Stimulated activated naive CD4-positive, alpha-beta T cell treated with Interleukin-2 at 50 U/mL for 16 hours (primary cell): ENCODE data around the gene SPON2.
A peak's percentile ranks its signal among the peaks of the same experiment; 100 is the strongest.

Experiments
- DNase-seq: peaks from one replicate; lab custom pipeline; 2025; lab: John Stamatoyannopoulos, UW

SPON2 gene

DNA sequence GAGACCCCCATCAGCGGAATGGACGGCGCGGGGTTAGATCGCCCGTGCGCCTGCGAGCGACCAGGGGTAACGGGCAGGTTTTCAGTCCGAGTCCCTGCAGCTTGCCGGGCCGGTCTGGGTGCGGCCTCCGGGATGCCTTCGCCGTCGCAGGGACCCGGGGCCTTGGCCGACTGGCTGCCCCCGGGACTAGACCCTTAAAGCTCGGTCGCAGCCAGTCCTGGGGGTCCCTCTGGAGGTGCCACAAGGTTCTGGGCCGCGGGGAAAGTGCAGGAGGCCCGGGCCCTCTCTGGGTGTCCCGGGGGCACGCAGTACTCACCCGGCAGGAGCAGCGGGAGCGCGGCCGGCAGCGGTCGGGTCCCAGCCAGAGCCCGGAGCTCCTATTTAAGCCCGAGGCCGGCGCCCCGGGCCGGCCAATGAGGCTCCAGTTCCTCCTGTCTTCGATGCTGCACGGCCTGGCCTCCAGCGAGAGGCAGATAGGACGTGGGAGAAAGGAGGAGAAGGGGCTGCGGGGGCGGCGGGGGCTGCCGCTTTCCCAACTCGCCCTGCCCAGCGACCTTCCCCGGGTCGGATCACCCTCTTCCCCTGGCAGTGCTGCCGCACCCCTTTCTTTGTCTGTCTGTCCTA, at the start of gene SPON2:
Gene SPON2, minus strand, starts transcription at position 356 of the 624 bp plus-strand sequence.
- no peak for DNase-seq

GRCh38 chr4:1221155-1221870, 48.9 kb upstream of the SPON2 start:
- DNase-seq, result no peak

GRCh38 chr4:1220566-1220965, 48.2 kb upstream of the SPON2 start:
- no peak for DNase-seq

GRCh38 chr4:1219566-1219950, 47.2 kb upstream of the SPON2 start:
- DNase-seq, result no peak

DNA sequence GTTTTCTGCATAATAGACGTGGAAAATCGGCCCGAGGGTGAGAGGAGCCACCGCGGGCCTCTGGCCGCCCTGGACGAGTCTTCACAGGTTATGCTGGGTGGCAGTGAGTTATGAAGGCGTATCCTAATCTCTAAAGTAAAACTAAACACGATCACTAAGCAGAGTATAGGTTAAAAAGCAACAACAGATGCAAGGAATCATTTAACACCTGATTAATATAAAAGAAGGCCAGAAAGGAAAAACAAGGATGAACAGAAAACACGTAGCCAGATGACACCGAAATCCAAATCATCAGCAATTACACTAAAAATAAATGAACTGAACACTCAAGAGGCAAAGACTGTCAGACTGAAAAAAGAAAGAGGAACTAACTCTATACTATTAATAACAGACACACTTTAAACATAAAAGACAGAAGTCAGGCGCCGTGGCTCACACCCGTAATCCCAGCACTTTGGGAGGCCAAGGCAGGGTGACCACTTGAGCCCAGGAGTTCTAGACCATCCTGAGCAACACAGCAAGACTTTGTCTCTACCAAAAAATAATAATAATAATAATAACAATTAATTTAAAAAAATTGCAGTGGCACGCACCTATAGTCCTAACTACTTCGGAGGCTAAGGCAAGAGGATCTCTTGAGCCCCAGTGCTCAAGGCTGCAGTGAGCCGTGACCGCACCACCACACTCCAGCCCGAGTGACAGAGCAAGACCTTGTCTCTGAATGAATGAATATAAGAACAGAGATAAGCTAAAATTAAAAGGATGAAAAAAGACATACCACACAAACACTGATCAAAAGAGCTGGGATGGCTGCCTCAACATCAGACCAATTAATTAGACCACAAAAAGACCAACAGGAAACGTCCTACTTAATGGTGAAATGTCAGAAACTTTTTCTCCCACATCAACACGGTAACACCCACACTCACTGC, 46.5 kb upstream of the SPON2 start:
- no peak for DNase-seq

GRCh38 chr4:1217366-1217765, 45.0 kb upstream of the SPON2 start:
- DNase-seq, result no peak

DNA sequence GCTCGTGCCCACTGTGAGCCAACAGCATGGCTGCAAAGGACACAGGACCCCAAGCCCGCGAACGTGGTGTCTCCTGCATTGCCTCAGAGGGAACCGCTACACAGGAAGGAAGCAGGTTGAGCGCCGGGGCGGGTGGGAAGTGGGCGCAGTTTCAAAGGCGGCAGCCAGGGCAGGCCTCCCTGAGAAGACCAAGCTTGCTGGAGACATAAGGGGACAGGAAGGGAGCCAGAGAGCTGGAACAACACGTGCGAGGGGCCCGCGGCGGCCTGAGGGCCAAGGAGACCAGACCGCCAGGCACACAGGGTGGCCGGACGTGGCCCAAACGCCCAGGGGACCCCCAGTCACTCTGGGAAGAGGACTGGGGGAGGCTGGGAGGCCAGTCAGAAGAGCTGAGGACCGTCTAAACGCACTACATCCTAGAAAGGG, 44.5 kb upstream of the SPON2 start:
- DNase-seq, result peak; percentile 43

GRCh38 chr4:1216076-1216614, 43.8 kb upstream of the SPON2 start:
- no peak for DNase-seq

DNA sequence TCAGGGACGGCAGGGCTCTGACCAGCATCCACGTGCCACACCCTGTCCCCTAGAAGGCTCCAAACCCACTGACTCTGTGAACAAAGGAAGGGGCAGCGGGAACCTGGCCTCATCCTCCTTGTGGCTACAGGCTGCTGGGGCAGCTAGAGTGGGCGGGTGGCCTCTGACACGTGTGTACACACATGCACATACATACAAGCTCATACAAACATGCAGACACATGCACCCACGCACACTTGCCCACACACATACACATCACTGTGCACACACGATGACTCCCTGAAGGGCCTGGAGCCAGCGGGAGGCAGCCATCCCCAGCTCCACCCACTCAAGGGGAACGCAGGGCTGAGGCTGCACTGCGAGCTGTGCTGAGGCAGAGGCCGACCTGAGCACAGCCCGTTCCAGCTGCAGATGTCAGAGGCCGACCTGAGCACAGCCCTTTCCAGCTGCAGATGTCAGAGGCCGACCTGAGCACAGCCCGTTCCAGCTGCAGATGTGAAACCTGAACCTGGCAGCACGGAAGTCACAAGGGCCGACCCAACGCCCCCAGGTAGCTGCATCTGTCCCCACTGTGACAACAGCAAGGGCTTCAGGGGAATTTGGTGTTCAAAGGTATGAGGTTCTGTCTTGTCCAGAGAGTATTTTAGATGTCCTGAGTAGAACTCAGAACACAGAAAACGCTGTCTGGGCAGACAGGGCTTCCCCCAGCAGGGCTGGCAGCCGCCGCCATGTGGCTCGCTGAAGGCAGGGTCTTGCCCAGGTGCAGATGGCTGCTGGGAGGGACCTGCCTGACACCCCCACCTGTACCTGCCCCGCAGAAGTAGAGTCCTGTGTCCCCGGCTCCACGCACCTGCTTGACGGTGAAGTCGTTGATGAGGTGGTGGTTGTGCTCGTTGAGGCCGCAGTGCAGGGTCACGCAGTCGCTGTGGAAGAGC, 43.0 kb upstream of the SPON2 start:
- no peak for DNase-seq

DNA sequence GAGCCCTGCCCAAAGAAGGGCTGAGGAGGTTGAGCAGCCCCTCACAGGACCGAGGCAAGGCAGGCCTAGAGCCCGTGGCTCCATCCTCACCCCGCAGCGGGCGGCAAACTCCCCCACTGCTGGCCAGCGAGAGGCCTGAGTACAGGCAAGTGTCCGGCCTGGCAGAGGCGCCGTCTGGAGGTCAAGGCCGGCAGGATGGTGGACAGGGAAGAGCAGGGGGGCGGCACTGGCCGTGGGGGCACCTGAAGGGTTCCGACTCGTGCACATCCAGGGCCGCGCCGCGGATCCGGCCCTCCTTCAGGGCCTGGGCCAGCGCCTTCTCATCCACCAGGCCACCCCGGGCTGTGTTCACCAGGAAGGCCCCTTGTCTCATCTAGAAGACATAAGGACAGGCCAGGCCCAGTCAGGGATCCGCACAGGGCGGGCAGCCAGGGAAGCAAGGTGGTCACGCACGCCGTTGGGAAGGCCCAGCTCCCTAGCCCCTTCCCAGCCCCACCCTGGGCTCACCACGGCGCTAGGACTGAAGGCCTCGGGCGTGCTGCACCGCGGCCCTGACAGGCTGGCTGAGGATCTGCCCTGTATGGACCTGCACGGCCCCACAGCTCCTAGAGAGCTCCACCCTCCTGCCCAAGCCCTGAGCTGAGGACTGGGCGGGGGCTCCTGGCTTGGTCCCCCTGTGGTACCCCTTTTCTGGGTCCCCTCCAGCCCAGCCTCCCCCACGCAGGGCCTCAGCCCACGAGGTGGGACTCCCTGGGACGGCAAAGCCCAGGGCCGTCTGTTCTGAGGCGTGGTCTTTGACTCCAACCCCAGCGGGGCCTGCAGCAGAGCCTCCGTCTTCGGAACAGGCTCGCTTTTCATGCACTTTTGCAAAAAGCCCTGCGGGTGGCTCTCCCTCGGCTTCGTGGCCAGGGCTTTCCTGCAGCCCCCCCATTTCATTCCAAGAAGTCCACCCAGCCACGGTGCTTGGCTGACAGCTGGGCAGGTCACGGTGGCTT, 42.0 kb upstream of the SPON2 start:
- no peak for DNase-seq

DNA sequence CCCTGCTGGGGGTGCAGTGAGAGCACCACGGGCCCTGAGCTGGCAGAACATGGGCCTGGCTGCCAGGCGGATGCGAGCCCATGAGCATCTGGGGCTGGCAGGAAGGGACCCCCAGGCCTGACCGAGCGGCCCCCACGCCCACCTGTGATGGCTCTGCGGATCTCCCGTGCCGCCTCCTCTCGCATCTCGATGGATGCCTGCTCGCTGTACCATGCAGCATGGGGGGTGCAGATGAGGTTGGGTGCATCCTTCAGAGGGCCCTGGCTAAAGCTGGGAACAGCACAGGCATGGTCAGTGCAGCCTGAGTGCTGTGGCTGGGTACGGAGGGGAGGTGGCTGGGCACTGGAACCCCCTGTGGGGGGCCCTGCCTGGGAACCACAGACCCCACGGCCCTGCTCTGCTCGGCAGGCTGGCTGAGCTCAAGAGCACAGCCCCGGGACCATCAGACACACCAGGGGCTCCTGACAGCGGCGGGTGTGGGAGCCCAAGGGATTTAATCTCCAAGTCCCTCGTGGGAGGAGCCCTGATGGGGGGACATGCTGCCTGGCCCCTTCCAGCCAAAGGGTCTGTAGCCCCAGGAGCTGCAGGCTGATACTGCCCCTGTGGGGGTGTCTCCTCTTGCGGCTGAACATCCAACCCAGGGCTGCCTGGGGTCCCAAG, 41.1 kb upstream of the SPON2 start:
- DNase-seq, result no peak

GRCh38 chr4:1212546-1213335, 40.4 kb upstream of the SPON2 start:
- DNase-seq, result no peak

DNA sequence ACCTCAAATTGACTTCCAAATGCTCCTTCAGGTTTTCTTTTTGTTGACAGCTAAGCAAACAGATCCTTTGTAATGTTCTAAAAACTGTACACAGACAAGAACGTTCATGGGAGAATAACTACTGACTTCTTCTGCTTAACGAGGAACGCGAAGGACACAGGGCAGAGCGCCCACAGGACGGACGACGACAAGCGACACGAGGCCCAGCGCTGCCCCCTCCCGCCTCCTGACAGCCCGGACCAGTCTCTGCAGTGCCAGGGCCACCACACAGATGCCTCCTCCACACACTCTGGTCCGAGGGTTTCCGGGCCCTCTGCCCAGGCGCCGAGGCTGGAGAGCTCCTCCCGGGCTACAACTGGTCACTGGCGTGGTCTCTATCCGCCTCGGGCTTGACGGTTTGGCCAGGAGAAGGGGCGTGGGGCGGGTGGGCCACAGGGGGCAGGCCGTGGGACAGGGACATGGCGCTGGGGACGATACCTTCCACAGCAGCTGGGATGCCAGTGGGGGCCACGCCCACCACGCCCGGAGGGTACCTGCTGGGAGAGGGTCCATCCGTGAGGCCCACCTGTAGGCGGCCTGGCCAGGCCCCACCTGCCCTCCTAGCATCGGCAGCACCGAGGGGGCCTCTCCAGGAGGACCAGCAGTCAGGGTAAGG, 39.6 kb upstream of the SPON2 start:
- no peak for DNase-seq

DNA sequence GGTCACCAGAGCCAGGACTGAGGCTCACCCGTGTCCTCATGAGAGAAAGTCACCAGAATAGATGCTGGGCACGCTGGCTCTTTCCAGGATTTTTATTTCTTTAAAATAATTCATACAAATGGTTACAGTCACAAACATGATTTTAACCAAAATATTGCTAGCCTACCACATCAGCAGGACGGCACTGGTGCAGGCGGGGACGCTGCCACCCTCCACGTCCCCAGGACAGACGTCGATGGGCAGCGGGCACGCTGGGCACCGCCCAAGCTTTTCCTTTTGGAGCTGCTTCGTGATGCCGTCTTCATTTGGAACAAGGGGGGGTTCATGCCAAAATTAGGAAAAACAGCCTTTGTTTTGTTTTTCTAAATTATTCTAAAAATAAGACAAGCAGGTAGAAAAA, 39.0 kb upstream of the SPON2 start:
- DNase-seq, result no peak

GRCh38 chr4:1210971-1211370, 38.6 kb upstream of the SPON2 start:
- no peak for DNase-seq

DNA sequence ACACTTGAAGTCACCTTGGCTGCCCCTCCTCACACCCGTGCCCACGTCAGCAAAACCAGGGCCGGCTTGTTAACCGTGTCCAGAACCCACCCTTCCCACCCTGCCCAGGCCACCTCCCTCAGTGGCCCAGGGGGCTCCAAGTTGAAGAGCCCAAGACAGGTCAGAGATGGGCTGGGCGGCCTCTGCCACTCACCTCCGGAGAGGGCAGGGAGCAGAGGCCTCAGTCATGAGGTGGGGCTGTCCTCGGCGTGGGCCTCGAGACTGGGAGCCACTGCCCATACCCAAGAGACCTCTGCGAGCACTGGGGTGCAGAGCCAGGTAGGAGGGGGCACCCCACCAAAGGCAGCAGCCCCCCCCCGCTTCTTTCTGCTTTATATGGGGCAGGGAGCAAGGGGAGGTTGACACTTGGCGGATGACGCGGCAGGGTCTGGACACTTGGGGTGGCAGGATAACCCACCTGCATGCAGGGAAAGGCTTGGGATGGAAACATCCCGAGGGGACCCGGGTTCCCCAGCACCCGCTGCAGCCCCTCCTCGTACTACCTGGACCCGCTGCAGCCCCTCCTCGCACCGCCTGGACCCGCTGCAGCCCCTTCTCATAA, 38.0 kb upstream of the SPON2 start:
- no peak for DNase-seq

GRCh38 chr4:1209821-1210220, 37.4 kb upstream of the SPON2 start:
- no peak for DNase-seq
